Measurements from ENCODE around the gene RIBC1.

DNA sequence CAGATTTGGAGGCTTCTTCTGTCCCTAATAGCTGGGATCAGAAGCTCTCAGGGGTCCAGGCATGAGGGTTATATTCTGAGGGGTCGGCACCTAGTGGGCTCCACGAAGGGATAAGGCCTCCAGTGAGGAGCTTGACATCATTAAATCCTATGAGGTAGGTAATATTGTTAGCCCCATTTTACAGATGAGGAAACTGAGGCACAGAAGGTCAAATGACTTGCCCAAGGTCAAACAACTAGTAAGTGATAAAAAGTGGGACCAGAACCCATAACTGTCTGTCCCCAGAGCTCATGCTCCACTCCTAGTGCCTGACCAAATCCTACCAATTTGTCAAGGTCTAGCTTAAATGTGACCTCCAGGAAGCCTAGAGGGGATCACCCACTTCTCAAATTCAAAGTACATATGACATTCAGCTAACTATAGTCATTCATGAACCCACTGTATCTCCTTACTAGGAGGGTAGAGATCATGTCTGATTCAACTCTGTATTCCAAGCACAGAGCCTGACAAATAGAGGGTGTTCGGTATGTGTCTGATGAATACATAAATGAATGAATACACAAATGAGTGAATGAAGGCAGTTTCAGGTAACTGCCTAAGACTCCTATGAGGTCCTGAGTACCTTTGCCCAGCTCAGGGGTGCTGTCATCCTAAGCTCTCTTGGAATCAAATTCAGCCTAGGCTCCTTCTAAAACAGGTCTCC is 43.5 kb upstream of the RIBC1 start:
- TF ChIP-seq POLR2A (IDR thresholded peaks at IDR 0.05; ENCODE audit: low read length) (no peak), GATA1 (IDR thresholded peaks at IDR 0.05; ENCODE audit: low read depth, low read length) (no peak)
